ENCODE results near the gene PTGER2.

The PTGER2 gene

GRCh38 chr14:52351233-52352060 is 37.3 kb downstream of the PTGER2 start:
- TF ChIP-seq JUND (IDR thresholded peaks at IDR 0.05; ENCODE audit: low read depth), result no peak
- in situ Hi-C loops (cut with HindIII; ENCODE audit: low pct_unique_long_range_greater_than_20kb, low sequenced_read_pairs), result no loop called here
- DNase-seq (ENCODE audit: low read depth in 1 of 2, low spot score in 1 of 2), result no peak

GRCh38 chr14:52352061-52352491 is 38.0 kb downstream of the PTGER2 start:
- no peak for DNase-seq (ENCODE audit: low read depth in 1 of 2, low spot score in 1 of 2)
- in situ Hi-C loops (cut with HindIII; ENCODE audit: low pct_unique_long_range_greater_than_20kb, low sequenced_read_pairs), result no loop called here
- TF ChIP-seq JUND (IDR thresholded peaks at IDR 0.05; ENCODE audit: low read depth), result no peak

- in situ Hi-C loops (cut with HindIII; ENCODE audit: low pct_unique_long_range_greater_than_20kb, low sequenced_read_pairs), result no loop called here
- DNase-seq (ENCODE audit: low read depth in 1 of 2, low spot score in 1 of 2), result no peak
- no peak for TF ChIP-seq JUND (IDR thresholded peaks at IDR 0.05; ENCODE audit: low read depth)
Observed at GRCh38 chr14:52352569-52352968, 38.5 kb downstream of the PTGER2 start.

- DNase-seq (ENCODE audit: low read depth in 1 of 2, low spot score in 1 of 2), result no peak
- TF ChIP-seq JUND (IDR thresholded peaks at IDR 0.05; ENCODE audit: low read depth), result no peak
- in situ Hi-C loops (cut with HindIII; ENCODE audit: low pct_unique_long_range_greater_than_20kb, low sequenced_read_pairs), result no loop called here
Observed at GRCh38 chr14:52354242-52354641, 40.1 kb downstream of the PTGER2 start.

- no peak for TF ChIP-seq JUND (IDR thresholded peaks at IDR 0.05; ENCODE audit: low read depth)
- in situ Hi-C loops (cut with HindIII; ENCODE audit: low pct_unique_long_range_greater_than_20kb, low sequenced_read_pairs), result no loop called here
- no peak for DNase-seq (ENCODE audit: low read depth in 1 of 2, low spot score in 1 of 2)
Observed at GRCh38 chr14:52355016-52355431, 40.9 kb downstream of the PTGER2 start.

- DNase-seq (ENCODE audit: low read depth in 1 of 2, low spot score in 1 of 2), result no peak
- TF ChIP-seq JUND (IDR thresholded peaks at IDR 0.05; ENCODE audit: low read depth), result no peak
- in situ Hi-C loops (cut with HindIII; ENCODE audit: low pct_unique_long_range_greater_than_20kb, low sequenced_read_pairs), result no loop called here
Observed at GRCh38 chr14:52355526-52355925, 41.4 kb downstream of the PTGER2 start.

- TF ChIP-seq JUND (IDR thresholded peaks at IDR 0.05; ENCODE audit: low read depth), result no peak
- peak in 1 of 2 experiments; percentile 39 for DNase-seq (ENCODE audit: low read depth in 1 of 2, low spot score in 1 of 2)
- in situ Hi-C loops (cut with HindIII; ENCODE audit: low pct_unique_long_range_greater_than_20kb, low sequenced_read_pairs), result no loop called here
Observed at GRCh38 chr14:52356025-52356424, 41.9 kb downstream of the PTGER2 start.

- in situ Hi-C loops (cut with HindIII; ENCODE audit: low pct_unique_long_range_greater_than_20kb, low sequenced_read_pairs), result no loop called here
- TF ChIP-seq JUND (IDR thresholded peaks at IDR 0.05; ENCODE audit: low read depth), result no peak
Observed at GRCh38 chr14:52360831-52361230, 46.7 kb downstream of the PTGER2 start.

GRCh38 chr14:52363041-52363704 is 49.1 kb downstream of the PTGER2 start:
- in situ Hi-C loops (cut with HindIII; ENCODE audit: low pct_unique_long_range_greater_than_20kb, low sequenced_read_pairs), result no loop called here
- TF ChIP-seq JUND (IDR thresholded peaks at IDR 0.05; ENCODE audit: low read depth), result no peak
- no peak for DNase-seq (ENCODE audit: low read depth in 1 of 2, low spot score in 1 of 2)

More at GRCh38 chr14:52360831-52361230, 46.7 kb downstream of the PTGER2 start:
- no peak for DNase-seq (ENCODE audit: low read depth in 1 of 2, low spot score in 1 of 2)

- no peak for TF ChIP-seq JUND (IDR thresholded peaks at IDR 0.05; ENCODE audit: low read depth)
- in situ Hi-C loops (cut with HindIII; ENCODE audit: low pct_unique_long_range_greater_than_20kb, low sequenced_read_pairs), result no loop called here
- DNase-seq (ENCODE audit: low read depth in 1 of 2, low spot score in 1 of 2), result no peak
Observed at GRCh38 chr14:52363961-52364360, 49.8 kb downstream of the PTGER2 start.

- no peak for DNase-seq (ENCODE audit: low read depth in 1 of 2, low spot score in 1 of 2)
- in situ Hi-C loops (cut with HindIII; ENCODE audit: low pct_unique_long_range_greater_than_20kb, low sequenced_read_pairs), result no loop called here
- TF ChIP-seq JUND (IDR thresholded peaks at IDR 0.05; ENCODE audit: low read depth), result no peak
Observed at GRCh38 chr14:52365071-52365470, 51.0 kb downstream of the PTGER2 start.

GRCh38 chr14:52366796-52367315 is 52.7 kb downstream of the PTGER2 start:
- no peak for DNase-seq (ENCODE audit: low read depth in 1 of 2, low spot score in 1 of 2)
- in situ Hi-C loops (cut with HindIII; ENCODE audit: low pct_unique_long_range_greater_than_20kb, low sequenced_read_pairs), result no loop called here
- no peak for TF ChIP-seq JUND (IDR thresholded peaks at IDR 0.05; ENCODE audit: low read depth)

GRCh38 chr14:52369305-52369801 is 55.2 kb downstream of the PTGER2 start:
- no peak for TF ChIP-seq JUND (IDR thresholded peaks at IDR 0.05; ENCODE audit: low read depth)
- no peak for DNase-seq (ENCODE audit: low read depth in 1 of 2, low spot score in 1 of 2)
- in situ Hi-C loops (cut with HindIII; ENCODE audit: low pct_unique_long_range_greater_than_20kb, low sequenced_read_pairs), result no loop called here

All from T47D (cell line).